Measurements from ENCODE around the gene TANGO6.

Gene TANGO6

DNA sequence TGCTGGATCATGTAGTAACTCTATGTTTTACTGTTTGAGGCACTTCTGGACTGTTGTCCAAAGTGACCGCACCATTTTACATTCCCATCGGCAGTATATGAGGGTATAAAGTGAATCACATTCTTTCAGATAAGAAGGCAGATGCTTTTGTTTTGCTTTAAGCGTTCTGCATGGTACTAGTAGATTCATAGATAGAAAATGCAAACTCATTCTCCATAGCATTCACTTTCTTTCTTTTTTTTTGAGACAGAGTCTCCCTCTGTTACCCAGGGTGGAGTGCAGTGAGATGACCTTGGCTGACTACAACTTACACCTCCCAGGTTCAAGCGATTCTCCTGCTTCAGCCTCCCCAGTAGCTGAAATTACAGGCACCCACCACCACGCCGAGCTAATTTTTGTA lies 40.4 kb downstream of the TANGO6 start:
- H3K4me3 ChIP-seq (ENCODE audit: low read length), result no peak overlapping the region
- no peak for DNase-seq (ENCODE audit: low read depth)
- TF ChIP-seq, protein P1, sequence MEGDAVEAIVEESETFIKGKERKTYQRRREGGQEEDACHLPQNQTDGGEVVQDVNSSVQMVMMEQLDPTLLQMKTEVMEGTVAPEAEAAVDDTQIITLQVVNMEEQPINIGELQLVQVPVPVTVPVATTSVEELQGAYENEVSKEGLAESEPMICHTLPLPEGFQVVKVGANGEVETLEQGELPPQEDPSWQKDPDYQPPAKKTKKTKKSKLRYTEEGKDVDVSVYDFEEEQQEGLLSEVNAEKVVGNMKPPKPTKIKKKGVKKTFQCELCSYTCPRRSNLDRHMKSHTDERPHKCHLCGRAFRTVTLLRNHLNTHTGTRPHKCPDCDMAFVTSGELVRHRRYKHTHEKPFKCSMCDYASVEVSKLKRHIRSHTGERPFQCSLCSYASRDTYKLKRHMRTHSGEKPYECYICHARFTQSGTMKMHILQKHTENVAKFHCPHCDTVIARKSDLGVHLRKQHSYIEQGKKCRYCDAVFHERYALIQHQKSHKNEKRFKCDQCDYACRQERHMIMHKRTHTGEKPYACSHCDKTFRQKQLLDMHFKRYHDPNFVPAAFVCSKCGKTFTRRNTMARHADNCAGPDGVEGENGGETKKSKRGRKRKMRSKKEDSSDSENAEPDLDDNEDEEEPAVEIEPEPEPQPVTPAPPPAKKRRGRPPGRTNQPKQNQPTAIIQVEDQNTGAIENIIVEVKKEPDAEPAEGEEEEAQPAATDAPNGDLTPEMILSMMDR (IDR thresholded peaks at IDR 0.05; ENCODE audit: insufficient read depth, low read depth, low read length, missing control alignments), result no peak

DNA sequence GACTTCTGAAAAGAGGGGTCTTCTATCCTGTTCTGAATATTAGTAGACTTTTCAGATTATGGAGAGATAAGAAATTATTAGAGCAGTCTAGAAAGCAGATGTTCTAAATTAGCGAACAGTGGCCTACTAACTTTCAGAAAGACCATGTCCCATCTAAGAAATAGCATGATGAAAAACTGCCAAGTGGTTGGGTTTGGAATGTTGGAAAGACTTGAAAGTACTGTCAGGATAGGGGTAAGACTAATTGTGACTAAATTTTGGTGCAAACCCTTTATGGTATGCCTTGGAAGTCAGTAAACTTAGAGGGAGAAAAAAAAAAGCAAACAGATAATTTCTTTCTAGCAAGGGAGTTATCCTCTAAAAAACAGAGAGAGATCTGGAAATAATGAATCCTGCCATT lies 41.1 kb downstream of the TANGO6 start:
- no peak overlapping the region for H3K4me3 ChIP-seq (ENCODE audit: low read length)

DNA sequence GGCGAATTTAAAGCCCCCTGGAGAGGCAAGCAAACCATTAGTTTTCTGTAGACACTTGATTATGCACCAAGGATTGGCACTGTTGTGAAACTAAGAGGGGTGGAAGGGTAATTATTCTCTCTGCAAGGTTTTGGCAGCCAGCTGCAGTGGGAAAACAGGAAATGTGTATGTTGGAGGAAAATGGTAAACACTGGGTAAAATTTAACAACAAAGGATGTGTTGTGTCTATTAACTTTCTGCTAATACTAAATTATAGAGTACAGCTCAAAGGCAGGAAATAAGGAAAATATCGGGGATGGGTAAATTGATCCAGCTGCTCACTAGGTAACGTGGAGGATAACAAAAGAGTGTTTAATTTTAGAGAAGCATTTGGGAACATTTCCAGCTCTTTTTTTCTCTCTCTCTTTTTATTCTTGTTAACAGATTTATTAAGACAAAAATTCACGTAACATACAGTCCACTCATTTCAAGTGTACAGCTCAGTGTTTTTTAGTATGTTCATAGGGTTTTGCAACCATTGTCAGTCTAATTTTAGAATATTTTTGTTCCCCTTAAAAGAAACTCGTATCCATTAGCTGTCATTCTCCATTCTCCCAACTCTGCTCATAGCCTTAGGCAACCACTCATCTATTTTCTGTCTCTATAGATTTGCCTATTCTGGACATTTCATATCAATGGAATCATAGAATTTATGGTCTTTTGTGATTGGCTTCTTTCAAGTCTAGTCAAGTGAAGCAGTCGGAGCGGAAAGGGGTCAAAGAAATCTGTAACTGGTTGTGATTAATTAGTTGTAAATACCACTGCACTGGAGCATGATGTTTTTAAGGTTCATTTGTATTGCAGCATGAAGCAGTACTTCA lies 41.8 kb downstream of the TANGO6 start:
- TF ChIP-seq, protein P1 (IDR thresholded peaks at IDR 0.05; ENCODE audit: insufficient read depth, low read depth, low read length, missing control alignments), result no peak
- no peak for DNase-seq (ENCODE audit: low read depth)
- no peak overlapping the region for H3K4me3 ChIP-seq (ENCODE audit: low read length)

More for the DNA sequence above, 41.1 kb downstream of the TANGO6 start:
- DNase-seq (ENCODE audit: low read depth), result no peak
- TF ChIP-seq, protein P1 (IDR thresholded peaks at IDR 0.05; ENCODE audit: insufficient read depth, low read depth, low read length, missing control alignments), result no peak

DNA sequence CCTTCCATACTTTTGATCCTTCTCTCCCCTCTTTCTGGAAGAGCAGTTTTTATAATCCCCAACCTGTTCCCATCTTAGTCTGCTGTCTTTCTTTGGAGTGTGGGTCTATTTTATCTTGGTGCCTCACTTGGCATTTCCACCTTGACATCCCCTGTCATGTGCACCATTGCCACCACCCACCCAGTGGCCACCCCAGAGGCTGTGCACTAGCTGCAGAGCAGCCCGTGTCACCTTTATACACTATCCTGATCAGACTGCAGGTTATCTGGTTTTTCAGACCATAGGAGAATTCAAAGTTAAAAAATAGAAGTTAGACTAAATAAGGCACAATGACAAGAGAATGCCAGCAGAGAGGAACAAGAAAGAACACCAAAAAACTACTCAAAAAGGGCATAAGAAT lies 43.8 kb downstream of the TANGO6 start:
- TF ChIP-seq, protein P1 (IDR thresholded peaks at IDR 0.05; ENCODE audit: insufficient read depth, low read depth, low read length, missing control alignments), result no peak
- H3K4me3 ChIP-seq (ENCODE audit: low read length), result no peak overlapping the region
- DNase-seq (ENCODE audit: low read depth), result no peak

DNA sequence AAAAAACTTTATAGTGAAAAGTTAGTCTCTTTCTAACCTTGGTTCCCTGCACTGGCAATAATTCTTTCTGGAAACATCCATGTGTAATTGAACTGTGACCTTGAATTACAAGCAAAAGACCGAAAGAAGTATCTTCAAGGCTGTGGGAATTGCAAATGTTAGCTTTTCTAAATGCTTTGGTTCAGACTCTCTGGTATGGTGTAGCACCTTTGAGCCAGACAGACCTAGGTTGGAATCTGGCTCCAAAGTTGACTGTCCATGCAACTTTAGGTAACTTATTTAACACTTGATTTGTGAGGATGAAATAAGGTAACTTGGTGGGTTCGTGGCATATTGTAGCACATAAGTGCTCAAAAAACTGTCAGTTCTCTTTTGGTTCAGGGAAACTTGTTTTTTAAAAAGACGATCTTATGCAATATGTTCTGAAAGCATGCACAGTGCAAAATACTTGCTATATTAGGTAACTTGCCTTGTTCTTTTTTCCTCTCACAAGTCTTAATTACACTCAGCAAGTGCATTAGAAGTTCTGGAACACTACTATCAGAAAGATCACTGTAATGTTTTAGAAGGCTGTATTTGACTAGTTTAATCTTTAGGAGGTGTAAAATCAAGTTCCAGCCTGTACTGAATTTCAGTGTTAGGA lies 46.3 kb downstream of the TANGO6 start:
- TF ChIP-seq, protein P1 (IDR thresholded peaks at IDR 0.05; ENCODE audit: insufficient read depth, low read depth, low read length, missing control alignments), result no peak
- no peak for DNase-seq (ENCODE audit: low read depth)
- no peak overlapping the region for H3K4me3 ChIP-seq (ENCODE audit: low read length)

DNA sequence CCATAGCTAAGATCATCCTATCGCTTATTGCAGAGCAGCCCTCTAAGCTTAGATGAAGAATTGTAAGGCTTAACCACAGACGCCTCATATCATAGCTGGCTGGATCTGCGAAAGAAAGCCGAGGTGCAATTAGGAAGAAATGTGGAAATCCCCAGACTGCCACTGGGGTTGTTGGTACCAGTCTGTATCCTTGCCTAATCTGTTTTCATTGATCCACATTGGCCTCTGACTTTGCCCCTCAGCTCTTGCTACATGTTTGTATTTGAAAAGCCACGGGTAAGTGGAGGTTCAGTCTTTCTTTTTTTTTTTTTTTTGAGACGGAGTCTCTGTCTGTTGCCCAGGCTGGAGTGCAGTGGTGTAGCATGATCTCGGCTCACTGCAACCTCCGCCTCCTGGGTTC lies 48.9 kb downstream of the TANGO6 start:
- H3K4me3 ChIP-seq (ENCODE audit: low read length), result no peak overlapping the region
- TF ChIP-seq, protein P1 (IDR thresholded peaks at IDR 0.05; ENCODE audit: insufficient read depth, low read depth, low read length, missing control alignments), result no peak
- DNase-seq (ENCODE audit: low read depth), result no peak

Data from epithelial cell of esophagus (primary cell).